CD4-positive, alpha-beta T cell treated with Interleukin-12 subunit alpha and Interleukin-12 subunit beta, for 1 hour (primary cell): ENCODE measurements around the gene IL1A.

Source experiments
- DNase-seq: peaks from one replicate; pipeline ENCODE4 v3.0.0-alpha.2; 2020

Gene IL1A

GRCh38 chr2:112817082-112817689 lies 32.9 kb upstream of the IL1A start:
- no peak for DNase-seq

GRCh38 chr2:112814278-112814677 lies 30.0 kb upstream of the IL1A start:
- no peak for DNase-seq

GRCh38 chr2:112813280-112813966 lies 29.1 kb upstream of the IL1A start:
- DNase-seq = no peak

- DNase-seq = no peak
These were observed 28.3 kb upstream of the IL1A start for GRCh38 chr2:112812318-112813267.

- DNase-seq = no peak
These were observed 27.6 kb upstream of the IL1A start for GRCh38 chr2:112811841-112812306.

- no peak for DNase-seq
These were observed 27.1 kb upstream of the IL1A start for GRCh38 chr2:112811276-112811831.

GRCh38 chr2:112809112-112809511 lies 24.8 kb upstream of the IL1A start:
- no peak for DNase-seq

GRCh38 chr2:112807233-112807807 lies 23.0 kb upstream of the IL1A start:
- DNase-seq = no peak

- DNase-seq = no peak
These were observed 21.2 kb upstream of the IL1A start for GRCh38 chr2:112805542-112805941.

GRCh38 chr2:112803691-112804521 lies 19.6 kb upstream of the IL1A start:
- no peak for DNase-seq

- no peak for DNase-seq
These were observed 16.7 kb upstream of the IL1A start for GRCh38 chr2:112800881-112801583.

- no peak for DNase-seq
These were observed 15.0 kb upstream of the IL1A start for GRCh38 chr2:112798979-112799975.

- no peak for DNase-seq
These were observed 12.2 kb upstream of the IL1A start for GRCh38 chr2:112796486-112796885.

- DNase-seq = no peak
These were observed 11.5 kb upstream of the IL1A start for GRCh38 chr2:112795774-112796173.

GRCh38 chr2:112794841-112795240 lies 10.5 kb upstream of the IL1A start:
- no peak for DNase-seq

- DNase-seq = peak; percentile 38
These were observed 9.9 kb upstream of the IL1A start for GRCh38 chr2:112794131-112794733.

GRCh38 chr2:112793449-112793978 lies 9.2 kb upstream of the IL1A start:
- no peak for DNase-seq

- no peak for DNase-seq
These were observed 8.1 kb upstream of the IL1A start for GRCh38 chr2:112792419-112792818.

GRCh38 chr2:112791693-112792230 lies 7.5 kb upstream of the IL1A start:
- DNase-seq = no peak
